ENCODE measurements around the gene TRMT2A. TPM values are rescaled to one million over a fixed set of nuclear protein-coding genes. Genes with fewer than 3 reads are reported as not detected.
"Not testable (repeated sequence)": the region's sequence is repeated elsewhere in the genome, so short reads cannot be mapped to it uniquely, and the experiment has no call there.

TRMT2A gene
- total RNA-seq, 1 experiment from 2014 or later, result 14.7 TPM

- DNase-seq (ENCODE audit: low read depth), result no peak
Observed at GRCh38 chr22:20086101-20086599, 30.9 kb downstream of the TRMT2A start.

GRCh38 chr22:20085651-20086050 is 31.4 kb downstream of the TRMT2A start:
- DNase-seq (ENCODE audit: low read depth), result no peak

- no peak for DNase-seq (ENCODE audit: low read depth)
Observed at GRCh38 chr22:20084547-20085413, 32.2 kb downstream of the TRMT2A start.

- DNase-seq (ENCODE audit: low read depth), result no peak
Observed at GRCh38 chr22:20083891-20084546, 33.0 kb downstream of the TRMT2A start.

- DNase-seq (ENCODE audit: low read depth), result no peak
Observed at GRCh38 chr22:20083157-20083890, 33.7 kb downstream of the TRMT2A start.

DNA sequence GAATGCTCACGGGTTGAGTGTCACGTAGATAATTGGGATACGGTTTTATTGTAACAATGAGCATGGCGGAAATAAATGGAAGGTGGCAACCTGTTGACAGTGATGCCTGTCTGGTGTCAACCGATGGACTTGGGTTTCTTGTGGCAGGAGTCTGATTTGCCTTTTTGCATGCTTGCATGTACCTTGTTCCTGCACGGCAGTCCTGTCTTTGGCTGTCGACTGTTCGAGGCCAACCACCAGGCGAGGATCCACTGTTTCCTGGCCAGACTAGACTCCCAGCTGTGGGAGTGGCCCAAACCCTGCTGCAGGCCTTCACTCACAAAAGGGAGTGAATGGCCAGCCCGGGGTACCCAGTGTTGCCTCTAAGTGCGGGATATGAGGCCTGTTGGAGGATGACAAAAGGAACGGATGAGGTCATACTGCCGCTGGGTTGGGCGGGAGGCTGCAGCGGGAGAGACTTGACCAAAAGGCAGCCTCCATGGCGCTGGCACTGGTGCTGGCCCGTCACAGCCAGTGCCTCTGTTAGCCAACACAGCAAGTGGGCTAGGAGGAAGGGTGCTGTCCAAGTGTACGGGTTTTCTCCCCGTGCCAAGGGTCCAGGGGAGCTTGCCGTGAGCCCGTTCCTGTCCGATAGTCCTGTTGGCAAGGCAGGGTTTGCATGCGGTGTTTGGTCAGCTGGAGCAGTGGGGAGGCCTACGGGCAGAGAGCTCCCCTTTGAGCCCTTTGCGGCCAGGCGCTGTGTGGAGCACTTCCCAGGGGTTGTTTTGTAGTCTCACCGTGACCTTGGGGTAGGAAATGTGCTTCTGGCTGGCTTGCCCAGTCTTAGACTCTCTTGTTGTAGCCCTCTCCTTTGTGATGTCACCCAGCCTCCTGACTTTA is 36.0 kb downstream of the TRMT2A start:
- DNase-seq (ENCODE audit: low read depth), result peak; percentile 72

GRCh38 chr22:20080445-20080775 is 36.6 kb downstream of the TRMT2A start:
- peak; percentile 54 for DNase-seq (ENCODE audit: low read depth)

DNA sequence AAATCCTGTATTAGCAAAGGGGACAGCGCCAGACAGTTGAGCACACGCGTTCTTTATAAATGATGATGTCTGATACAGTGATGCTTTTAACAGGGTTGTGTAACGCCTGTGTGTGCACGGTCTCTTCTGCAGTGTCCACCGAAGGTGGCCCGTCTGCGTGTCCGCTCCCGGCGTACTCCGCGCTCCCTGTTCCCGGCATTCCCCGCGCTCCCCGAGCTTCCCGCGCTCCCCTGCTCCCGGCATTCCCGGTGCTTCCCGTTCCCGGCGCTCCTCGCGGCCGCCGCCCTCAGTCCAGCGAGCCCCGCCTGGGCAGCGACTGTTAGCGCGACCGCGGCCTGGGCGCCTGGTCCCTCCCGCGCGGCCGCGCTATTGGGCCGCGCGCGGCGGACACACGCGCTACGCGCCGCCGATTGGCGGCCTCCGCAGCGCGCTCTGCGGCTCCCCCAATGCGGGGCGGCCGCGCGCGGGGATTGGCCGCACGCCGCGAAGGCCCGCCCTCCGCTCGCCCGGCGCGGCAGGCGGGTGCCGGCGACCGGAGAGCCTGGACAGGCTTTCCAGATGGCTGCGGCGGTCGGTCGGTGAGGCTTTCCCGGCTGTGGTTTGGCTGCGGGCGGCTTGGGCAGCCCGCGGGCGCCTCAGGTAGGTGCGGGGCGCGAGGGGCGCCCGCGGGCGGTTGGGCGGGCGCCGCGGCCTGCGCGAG is 37.1 kb downstream of the TRMT2A start, which contains the start of gene DGCR8:
DGCR8 (plus strand) TSS at position 497 of the 700 bp plus-strand sequence. CDS start 5,723 bp downstream, outside the sequence.
- peak; percentile 92 for DNase-seq (ENCODE audit: low read depth)

GRCh38 chr22:20076627-20077172 is 40.3 kb downstream of the TRMT2A start:
- DNase-seq (ENCODE audit: low read depth), result no peak

- DNase-seq (ENCODE audit: low read depth), result no peak
Observed at GRCh38 chr22:20071524-20071972, 45.5 kb downstream of the TRMT2A start.

DNA sequence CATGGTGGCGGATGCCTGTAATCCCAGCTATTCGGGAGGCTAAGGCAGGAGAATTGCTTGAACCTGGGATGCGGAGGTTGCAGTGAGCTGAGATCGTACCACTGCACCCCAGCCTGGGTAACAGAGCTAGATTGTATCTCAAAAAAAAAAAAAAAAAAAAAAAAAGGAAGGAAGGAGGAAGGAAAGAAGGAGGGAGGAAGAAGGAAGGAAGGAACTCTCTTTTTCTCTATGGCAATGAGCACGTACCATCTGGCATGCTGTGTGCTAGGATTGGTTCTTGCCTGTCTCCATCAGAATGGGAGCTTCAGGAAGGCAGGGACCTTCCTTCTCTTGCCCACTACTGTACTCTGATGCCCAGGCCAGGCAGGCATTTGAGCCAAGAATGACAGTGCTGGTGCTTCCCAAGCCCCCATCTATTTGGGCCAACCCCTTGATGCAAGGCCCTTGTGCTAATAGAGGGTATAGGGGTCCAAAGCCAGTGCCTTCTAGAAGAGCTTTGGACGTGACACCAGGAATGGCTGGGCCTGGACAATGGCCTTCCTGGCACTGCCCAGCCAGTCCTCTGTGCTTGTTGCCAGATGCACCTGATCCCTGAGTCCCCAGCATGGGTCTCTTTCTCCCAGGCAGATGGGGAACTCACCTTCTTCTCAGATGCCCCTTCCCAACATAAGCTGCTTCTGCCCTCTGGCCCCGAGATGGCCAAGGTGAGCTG is 47.5 kb downstream of the TRMT2A start:
- DNase-seq (ENCODE audit: low read depth), result no peak

- DNase-seq (ENCODE audit: low read depth), result no peak
Observed at GRCh38 chr22:20068640-20069039, 48.4 kb downstream of the TRMT2A start.

- DNase-seq (ENCODE audit: low read depth), result not testable (repeated sequence)
Observed at GRCh38 chr22:20067384-20067682, 49.7 kb downstream of the TRMT2A start.

- no peak for DNase-seq (ENCODE audit: low read depth)
Observed at GRCh38 chr22:20066617-20067383, 50.2 kb downstream of the TRMT2A start.

DNA sequence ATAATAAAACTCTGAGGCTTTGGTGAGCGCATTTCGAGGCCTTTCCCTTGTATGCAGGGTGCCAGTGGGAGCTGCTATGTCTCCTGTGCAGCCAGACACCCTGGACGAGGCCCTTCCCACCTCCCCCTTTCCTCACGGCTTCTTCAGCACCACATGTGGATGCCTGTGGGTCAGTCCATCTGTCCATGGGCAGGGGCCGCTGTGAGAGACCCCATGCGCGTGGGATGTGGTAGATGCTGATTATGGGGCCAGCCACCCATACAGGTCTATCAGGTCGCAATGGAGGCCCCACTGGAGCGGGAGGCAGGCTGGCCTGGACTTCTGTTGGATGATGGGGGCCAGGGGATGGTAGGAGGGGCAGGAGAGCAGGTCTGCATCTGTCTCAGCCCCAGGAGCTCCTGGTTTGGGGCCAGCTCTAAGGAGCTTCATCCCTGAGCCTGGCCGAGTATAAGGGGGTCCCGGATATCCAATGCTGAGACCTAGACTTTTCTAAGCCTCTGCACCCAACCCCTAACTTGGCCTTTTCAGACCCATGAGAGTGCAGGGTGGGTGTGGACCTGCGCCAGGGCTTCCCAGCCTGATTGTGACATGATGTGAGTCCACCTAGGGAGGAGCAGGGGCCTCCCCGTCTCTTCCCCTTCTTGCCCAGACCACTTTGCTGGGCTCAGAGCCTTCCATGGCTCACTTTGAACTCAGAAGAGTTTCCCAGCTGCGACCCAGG is 51.0 kb downstream of the TRMT2A start:
- DNase-seq (ENCODE audit: low read depth), result no peak

GRCh38 chr22:20064545-20065262 is 52.3 kb downstream of the TRMT2A start:
- no peak for DNase-seq (ENCODE audit: low read depth)

GRCh38 chr22:20064140-20064480 is 52.9 kb downstream of the TRMT2A start:
- no peak for DNase-seq (ENCODE audit: low read depth)

Measured in RPMI7951 (cell line).